Measurements from ENCODE around the gene METTL13. TPM values are rescaled to one million over a fixed set of nuclear protein-coding genes. Genes with fewer than 3 reads are reported as not detected.

The METTL13 gene
- total RNA-seq, 4 donors from 2014 or later = 14.1 to 30.4 (median 15.7) TPM

DNA sequence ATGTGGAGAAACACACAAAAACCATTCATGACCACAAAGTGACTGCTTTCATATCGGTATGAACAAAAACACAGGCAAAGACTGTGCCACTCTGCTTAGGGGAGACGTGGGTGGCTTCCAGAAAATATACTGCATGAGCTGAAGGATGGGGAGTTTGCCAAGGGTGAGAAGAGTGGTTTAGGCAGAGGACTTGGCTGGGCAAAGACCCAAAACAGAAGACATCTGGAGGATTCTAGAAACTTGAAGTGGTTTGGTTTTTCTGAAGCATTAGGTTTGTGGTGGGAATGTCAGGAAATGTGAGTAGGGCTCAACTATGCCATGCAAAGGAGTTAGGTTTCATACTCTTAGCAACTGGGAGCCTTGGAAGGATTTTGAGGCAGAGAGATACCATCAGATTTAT is 33.2 kb downstream of the METTL13 start:
- Histone ChIP-seq H3K36me3 (no peaks in the 10 kb centered on the region), H3K9me3 (no peaks in the 10 kb centered on the region), H3K27me3 (no peaks in the 10 kb centered on the region), H3K27ac (no peak overlapping the region), H3K4me3 (no peak overlapping the region), H3K4me1 (peaks cover 0 to 5% (median 3%) of the 10 kb centered on the region in 3 donors)
- 60 to 62% methylated on average over 1 to 2 of the region's 2 CpGs for WGBS, 2 donors (ENCODE audit: low coverage in 1 of 2)
- TF ChIP-seq, protein P1, sequence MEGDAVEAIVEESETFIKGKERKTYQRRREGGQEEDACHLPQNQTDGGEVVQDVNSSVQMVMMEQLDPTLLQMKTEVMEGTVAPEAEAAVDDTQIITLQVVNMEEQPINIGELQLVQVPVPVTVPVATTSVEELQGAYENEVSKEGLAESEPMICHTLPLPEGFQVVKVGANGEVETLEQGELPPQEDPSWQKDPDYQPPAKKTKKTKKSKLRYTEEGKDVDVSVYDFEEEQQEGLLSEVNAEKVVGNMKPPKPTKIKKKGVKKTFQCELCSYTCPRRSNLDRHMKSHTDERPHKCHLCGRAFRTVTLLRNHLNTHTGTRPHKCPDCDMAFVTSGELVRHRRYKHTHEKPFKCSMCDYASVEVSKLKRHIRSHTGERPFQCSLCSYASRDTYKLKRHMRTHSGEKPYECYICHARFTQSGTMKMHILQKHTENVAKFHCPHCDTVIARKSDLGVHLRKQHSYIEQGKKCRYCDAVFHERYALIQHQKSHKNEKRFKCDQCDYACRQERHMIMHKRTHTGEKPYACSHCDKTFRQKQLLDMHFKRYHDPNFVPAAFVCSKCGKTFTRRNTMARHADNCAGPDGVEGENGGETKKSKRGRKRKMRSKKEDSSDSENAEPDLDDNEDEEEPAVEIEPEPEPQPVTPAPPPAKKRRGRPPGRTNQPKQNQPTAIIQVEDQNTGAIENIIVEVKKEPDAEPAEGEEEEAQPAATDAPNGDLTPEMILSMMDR (IDR thresholded peaks at IDR 0.05) = no peak
- TF ChIP-seq POLR2AphosphoS5 (IDR thresholded peaks at IDR 0.05) (no peak), EP300 (IDR thresholded peaks at IDR 0.05) (no peak), POLR2A (IDR thresholded peaks at IDR 0.05) (no peak)
- ATAC-seq = no peak

DNA sequence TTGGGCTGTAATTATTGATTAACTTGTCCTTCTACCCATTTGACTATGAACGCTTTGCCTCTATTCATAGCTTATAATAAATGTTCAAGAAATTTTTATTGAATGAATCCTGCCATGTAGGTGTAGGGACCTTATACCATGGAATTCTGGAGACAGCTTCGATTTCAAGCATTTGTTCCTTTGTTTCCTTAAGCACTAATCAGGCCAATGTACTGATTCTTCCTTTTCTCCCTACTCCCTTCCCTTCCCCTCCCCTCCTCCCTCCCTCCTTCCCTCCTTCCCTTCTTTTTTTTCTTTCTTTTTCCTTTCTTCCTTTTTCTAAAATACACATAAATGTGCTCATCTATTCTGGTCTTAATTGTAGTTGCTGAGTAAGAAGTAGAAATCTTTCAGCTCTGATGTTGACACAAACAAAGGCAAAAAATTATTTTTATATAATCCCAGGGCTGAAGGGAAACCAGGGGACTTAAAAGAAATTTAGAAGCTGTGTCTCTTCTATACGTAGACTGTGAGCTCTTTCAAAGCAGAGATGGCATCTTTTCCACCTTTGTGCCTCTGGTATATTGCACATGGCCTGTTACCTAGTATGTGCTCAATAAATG is 34.9 kb downstream of the METTL13 start:
- Histone ChIP-seq H3K27me3 (no peaks in the 10 kb centered on the region), H3K4me1 (peaks cover 0 to 5% (median 3%) of the 10 kb centered on the region in 3 donors), H3K4me3 (no peak overlapping the region), H3K27ac (no peak overlapping the region), H3K9me3 (no peaks in the 10 kb centered on the region), H3K36me3 (no peaks in the 10 kb centered on the region)
- 64 to 77% methylated on average over 1 to 3 of the region's 3 CpGs for WGBS, 2 donors (ENCODE audit: low coverage in 1 of 2)
- ATAC-seq = no peak
- no peak for TF ChIP-seq EP300 (IDR thresholded peaks at IDR 0.05)
- TF ChIP-seq POLR2A (IDR thresholded peaks at IDR 0.05) = no peak
- TF ChIP-seq POLR2AphosphoS5 (IDR thresholded peaks at IDR 0.05) = no peak
- TF ChIP-seq, protein P1 (IDR thresholded peaks at IDR 0.05) = no peak

DNA sequence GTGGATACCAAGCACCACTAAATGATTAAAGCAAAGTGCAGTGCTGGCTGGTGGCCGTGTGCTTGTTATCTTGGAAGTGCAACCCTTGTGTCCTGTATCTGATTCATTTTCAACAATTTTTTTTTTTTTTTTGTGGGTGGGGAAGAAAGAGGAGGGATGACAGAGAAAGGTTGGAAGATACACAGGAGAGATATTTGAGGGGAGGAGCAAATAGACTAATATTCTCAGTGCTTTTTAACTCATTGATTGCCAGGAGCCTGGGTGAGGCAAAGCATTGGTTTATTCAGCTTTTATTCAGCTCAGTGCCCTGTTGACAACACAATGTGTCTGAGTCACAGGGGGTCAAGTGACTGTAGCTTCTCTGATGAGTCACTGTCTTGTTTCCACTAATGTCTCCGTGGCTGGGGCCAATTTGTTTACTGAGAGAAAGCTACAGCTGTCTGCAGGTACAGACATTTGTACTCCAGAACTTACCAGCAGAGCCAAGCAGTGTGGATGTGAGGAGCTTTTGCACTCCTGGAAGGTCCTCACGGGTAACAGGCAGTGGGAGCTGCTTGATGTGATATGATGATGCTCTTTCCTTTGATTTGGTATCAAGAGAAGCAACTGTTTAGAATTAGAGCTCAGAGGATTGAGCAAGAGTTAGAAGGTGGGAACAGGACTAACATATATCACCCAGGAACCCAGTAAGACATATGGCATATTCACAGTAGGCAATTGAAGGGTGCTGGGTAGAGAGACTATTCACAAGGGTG is 36.2 kb downstream of the METTL13 start:
- no peak overlapping the region for H3K27ac ChIP-seq
- peak; percentile 69 for ATAC-seq
- no peak for TF ChIP-seq POLR2AphosphoS5 (IDR thresholded peaks at IDR 0.05)
- peaks cover 0 to 5% (median 3%) of the 10 kb centered on the region in 3 donors for H3K4me1 ChIP-seq
- WGBS, 2 donors (ENCODE audit: low coverage in 1 of 2) = 2 to 23% methylated on average over 1 to 2 of the region's 3 CpGs
- H3K9me3 ChIP-seq = no peaks in the 10 kb centered on the region
- H3K27me3 ChIP-seq = no peaks in the 10 kb centered on the region
- no peak overlapping the region for H3K4me3 ChIP-seq
- no peaks in the 10 kb centered on the region for H3K36me3 ChIP-seq

DNA sequence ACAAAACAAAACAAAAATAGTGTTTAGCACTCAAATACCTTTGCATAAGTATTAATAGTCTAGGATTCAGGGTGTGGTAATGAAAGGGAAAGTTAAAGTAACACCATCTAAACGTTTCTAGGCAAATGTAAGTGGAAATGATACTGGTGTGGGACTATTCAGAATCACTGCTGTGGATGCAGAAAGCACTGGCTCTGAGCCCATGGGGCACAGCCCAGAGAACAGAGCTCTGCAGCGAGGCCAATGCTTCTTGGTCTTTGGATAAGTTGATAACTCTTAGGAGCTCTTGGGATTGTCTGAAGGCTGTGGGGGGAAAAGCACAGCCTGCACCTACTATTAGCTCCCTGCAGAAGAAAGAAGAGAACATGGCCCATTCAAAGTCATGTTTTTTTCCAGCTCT is 38.5 kb downstream of the METTL13 start:
- 31 to 50% methylated on average over 1 to 2 of the region's 2 CpGs for WGBS, 2 donors (ENCODE audit: low coverage in 1 of 2)

DNA sequence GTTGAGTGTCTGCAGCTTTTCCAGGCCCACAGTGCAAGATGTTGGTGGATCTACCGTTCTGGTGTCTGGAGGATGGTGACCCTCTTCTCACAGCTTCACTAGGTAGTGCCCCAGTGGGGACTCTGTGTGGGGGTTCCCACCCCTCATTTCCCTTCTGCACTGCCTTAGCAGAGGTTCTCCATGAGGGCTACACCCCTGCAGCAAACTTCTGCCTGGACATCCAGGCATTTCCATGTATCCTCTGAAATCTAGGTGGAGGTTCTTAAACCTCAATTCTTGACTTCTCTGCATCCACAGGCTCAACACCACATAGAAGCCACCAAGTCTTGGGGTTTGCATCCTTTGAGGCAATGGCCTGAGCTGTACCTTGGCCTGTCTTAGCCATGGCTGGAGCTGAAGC is 45.5 kb downstream of the METTL13 start:
- 50 to 100% methylated on average over 1 of the region's 1 CpG for WGBS, 2 donors (ENCODE audit: low coverage in 1 of 2)
- Histone ChIP-seq H3K4me1 (no peaks in the 10 kb centered on the region), H3K36me3 (no peaks in the 10 kb centered on the region), H3K27ac (no peak overlapping the region), H3K27me3 (no peaks in the 10 kb centered on the region), H3K4me3 (no peak overlapping the region), H3K9me3 (peaks cover 0 to 8% (median 0%) of the 10 kb centered on the region in 3 donors)
- TF ChIP-seq, protein P1 (IDR thresholded peaks at IDR 0.05) = no peak
- TF ChIP-seq POLR2A (IDR thresholded peaks at IDR 0.05) (no peak), POLR2AphosphoS5 (IDR thresholded peaks at IDR 0.05) (no peak), EP300 (IDR thresholded peaks at IDR 0.05) (no peak)
- no peak for ATAC-seq

More for the DNA sequence above, 38.5 kb downstream of the METTL13 start:
- TF ChIP-seq POLR2A (IDR thresholded peaks at IDR 0.05) = no peak
- no peak for TF ChIP-seq EP300 (IDR thresholded peaks at IDR 0.05)
- TF ChIP-seq, protein P1 (IDR thresholded peaks at IDR 0.05) = no peak
- no peak for TF ChIP-seq POLR2AphosphoS5 (IDR thresholded peaks at IDR 0.05)
- no peaks in the 10 kb centered on the region for H3K36me3 ChIP-seq
- H3K27me3 ChIP-seq = no peaks in the 10 kb centered on the region
- ATAC-seq = no peak
- no peak overlapping the region for H3K27ac ChIP-seq
- H3K4me1 ChIP-seq = peaks cover 0 to 5% (median 3%) of the 10 kb centered on the region in 3 donors
- no peaks in the 10 kb centered on the region for H3K9me3 ChIP-seq
- no peak overlapping the region for H3K4me3 ChIP-seq

Data from gastroesophageal sphincter (tissue), 4 donors.